Activated CD8-positive, alpha-beta memory T cell treated with anti-CD3 and anti-CD28 coated beads for 24 hours (primary cell): ENCODE results near the gene NKD2.
"Not testable (repeated sequence)": the region's sequence is repeated elsewhere in the genome, so short reads cannot be mapped to it uniquely, and the experiment has no call there.

ENCODE experiments used
- DNase-seq: peaks from one replicate; pipeline ENCODE4 v3.0.0-alpha.2; 2020

Gene NKD2

DNA sequence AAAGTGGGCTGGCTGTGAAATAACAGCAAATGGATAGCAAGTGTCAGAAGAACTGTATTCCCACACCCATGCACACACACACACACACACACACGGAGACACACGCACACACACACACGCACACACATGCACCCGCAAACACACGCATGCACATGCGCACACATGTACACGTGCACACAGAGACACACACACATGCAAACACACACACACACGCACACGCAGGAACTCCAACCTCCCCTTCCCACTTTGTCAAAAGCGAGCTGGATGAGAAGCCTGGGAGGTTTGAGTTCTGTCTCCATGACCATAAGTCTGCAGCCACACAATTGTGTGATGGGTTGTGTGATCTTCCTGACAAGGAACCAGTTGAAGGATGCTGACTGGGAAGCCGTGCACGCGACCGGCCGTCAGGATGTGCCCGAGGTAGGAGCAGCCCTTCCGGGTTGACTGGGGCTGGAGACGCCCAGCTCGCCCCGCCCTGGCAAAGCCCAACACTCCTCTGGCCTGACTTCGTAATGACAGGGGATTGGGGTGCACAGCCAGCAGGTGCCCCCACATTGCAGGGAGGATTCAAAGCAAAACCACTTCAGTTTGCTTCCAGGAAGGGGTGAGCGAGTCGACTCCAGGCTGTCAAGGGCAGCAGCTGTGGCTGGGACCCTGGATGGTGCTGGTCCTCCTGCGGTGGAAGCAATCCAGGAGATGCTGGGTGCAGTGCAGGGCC lies 29.3 kb upstream of the NKD2 start:
- no peak for DNase-seq

DNA sequence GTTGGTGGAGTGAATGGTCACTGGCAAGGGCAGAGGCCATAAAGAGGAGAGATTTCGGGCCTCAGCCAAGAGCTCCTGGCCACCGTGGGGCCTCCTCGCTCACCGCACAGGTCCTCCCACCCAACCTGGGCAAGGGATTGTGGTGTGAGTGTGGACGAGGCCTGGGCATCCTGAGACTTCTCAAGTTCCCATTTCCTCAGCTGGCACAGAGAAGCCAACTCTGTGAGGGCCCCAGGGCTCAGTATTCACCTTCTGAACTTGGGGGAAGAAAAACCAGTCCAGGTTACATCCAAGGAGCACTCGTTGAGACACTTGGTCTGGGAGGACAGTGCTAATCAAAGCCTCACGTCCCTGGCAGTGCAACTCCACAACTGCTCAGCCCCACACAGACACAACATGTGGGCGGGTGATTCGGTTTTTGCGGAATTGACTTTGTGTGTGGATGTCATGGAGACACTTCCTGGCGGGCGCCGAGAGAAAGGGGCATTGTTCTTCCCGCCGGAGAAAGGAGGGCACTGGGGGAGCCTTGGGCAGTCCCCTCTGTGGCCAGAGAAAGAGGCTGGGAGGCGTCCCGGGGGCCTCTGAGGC lies 28.5 kb upstream of the NKD2 start:
- DNase-seq = no peak

- no peak for DNase-seq
These were observed 27.6 kb upstream of the NKD2 start for GRCh38 chr5:980966-981365.

DNA sequence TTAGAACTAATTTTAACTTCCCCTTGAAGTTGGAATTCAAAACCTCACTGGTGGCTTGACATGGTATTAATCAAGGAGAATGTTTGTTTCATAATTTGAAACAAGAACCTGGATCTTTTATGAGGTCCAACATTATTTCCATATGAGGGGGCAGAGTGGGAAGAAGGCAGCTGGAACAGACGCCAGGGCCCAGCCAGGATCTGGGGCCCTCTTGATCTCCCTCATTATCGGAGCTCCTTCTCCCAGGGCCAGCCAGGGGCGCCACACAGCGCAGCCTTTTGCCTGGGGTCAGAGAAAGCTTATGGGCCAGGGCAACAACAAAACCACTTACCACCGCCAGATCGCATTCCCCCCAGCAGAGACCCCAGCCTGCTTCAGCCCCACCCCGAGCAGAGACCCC lies 27.1 kb upstream of the NKD2 start:
- DNase-seq = no peak

DNA sequence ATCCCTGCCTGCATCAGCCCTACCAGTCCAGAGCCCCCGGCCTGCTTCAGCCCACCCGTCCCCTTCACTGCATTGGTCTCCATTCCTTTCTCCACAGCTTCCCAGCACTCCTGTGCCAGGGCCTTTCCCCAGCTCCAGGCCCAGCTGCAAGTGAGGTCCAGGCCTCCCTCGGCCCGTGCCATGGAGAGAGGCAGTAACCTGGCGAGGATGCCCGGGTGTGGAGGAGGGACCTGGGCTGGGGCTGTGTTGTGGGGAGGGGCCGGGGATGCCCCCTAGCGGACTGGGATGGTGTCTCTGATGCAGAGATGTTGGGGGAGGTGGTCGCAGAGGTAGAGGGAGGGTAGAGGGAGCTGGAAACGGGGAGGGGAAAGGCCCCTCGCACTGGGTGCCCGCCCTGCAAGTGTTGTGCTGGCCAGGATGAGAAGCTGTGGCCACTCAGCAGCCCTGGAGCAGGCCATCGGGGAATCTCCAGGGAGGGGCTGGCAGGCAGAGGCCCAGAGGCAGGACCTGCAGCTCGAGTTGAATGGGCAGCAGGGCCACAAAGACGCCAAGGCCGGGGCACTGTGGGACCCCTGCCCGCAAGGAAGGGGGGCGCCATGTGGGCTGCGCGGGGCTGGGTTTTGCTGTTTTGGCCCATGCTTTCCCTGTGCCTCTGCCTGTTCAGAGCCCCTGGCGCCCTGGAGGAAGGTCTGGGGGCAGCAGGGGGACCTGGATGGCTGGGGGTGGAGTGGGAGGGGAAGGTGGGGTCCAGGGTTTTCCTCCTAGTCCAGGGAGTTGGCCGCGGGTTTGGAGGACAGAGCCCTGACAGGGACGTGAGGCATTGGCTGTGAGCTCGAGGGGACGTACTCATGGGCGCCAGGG lies 26.0 kb upstream of the NKD2 start:
- peak; percentile 54 for DNase-seq

DNA sequence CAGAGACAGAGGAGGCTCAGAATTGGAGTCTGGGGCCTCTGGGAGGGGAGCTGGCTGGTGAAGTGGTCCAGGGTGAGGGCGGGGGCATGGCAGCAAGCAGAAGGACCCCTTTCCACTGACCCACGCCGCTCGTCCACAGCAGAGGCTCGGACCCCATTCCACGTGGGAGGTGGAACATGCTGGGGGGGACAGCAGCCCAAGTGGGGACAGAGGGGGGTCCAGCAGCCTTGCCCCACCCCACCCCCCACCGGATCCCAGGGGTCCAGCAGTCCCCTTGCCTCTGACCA lies 25.4 kb upstream of the NKD2 start:
- DNase-seq = no peak

GRCh38 chr5:983568-983967 lies 25.0 kb upstream of the NKD2 start:
- DNase-seq = no peak

DNA sequence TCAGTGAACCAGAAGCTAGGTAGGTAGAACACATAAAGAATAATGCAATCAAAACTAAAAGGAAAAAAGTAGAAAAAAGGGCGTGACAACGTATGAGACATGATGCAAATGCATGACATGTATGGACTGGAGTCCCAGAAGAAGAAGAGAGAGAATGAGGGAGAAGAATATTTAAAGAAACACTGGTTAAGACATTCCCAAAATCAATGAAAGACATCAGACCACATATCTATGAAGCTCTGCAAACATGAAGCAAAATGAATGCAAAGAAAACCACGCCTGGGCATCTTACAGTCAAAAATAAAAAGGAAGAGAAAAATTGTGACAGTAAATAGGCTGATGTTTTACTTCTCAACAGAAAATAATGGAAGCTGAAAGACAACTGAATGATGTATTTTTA lies 23.8 kb upstream of the NKD2 start:
- DNase-seq = no peak

GRCh38 chr5:987761-988160 lies 20.8 kb upstream of the NKD2 start:
- DNase-seq = no peak

DNA sequence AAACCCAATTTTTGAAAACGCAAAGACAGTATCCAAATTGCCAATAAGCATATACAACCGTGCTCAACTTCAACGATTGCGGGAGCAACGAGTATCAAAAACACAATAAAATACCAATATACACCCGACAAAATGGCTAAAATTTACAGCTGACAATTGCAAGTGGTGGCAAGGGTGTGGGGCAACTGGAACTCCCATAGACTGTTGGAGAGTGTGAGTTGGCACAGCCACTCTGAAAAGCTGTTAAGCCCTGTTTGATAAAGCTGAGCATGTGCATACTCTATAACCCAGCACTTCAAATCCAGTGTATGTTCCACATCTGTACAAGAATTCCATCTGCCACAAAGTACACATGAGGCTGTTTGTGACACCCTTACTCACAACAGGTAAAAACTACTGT lies 20.3 kb upstream of the NKD2 start:
- no peak for DNase-seq

DNA sequence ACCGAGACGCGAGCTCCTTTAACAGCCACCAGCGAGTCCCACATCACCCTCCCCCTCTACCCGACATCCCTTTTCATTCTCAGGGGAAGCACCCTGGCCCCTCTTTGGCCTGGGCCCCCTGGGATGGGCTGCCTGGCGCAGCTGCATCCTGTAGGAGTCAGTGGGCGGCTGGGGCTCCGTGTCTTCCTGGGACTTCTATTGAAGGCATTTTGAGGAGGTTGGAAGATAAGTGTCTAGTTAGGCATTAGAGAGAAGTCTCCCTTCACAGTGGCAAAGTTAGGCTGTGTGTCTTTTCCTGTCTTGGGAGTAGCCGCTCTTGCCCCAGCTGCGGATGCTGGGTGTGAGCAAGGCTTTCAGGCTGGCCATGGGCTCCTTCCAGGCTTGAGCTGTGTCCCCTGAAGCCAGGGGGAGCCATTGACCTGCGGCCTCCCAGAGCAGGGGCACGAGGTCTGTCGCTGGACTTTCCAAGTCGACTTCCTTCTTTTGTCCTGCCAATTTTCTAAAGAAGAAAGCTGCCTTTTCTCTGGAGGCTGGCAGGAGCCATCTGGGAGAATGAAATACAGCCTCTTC lies 18.6 kb upstream of the NKD2 start:
- DNase-seq = peak; percentile 56

GRCh38 chr5:991472-992267 lies 16.9 kb upstream of the NKD2 start:
- DNase-seq = no peak

DNA sequence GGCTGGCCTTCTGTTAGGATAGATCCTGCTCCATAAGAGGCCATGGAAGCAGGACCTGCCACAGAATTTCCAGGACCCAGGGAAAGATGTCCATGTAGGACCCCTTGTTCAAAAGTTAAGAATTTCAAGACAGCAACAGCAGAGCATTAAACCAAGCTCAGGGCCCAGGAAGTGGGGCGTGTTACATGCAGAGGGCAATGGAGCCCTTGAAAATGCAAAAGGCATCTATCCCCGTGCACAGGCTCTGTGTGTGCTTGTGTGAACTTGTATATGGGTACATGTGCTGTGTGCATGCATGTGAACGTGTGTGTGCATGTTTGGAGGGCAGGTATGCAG lies 14.4 kb upstream of the NKD2 start:
- DNase-seq = peak; percentile 35

- peak; percentile 40 for DNase-seq
These were observed 13.8 kb upstream of the NKD2 start for GRCh38 chr5:994821-995220.

- DNase-seq = peak; percentile 47
These were observed 13.3 kb upstream of the NKD2 start for GRCh38 chr5:995318-995717.

DNA sequence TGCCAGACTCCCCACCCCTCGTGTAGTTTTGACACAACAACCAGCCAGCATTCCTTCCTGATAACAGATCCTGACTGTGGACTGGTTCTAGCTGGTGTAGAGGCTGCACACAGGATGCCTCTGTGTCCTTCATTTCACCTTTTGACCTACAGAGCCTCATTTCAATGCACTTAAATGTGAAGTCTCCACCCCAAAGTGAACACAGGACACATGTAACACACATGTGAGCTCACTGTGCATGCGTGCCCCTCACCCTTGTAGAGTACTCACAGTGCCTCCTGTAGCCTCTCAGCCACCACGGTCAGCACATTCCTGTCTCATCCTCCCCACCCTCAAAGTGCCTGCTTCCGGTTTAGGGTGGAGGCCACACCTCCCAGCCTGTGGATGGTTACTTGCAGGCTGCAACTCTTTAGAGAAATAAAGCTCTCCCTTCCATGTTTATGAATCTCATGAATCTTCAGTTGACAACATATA lies 11.6 kb upstream of the NKD2 start:
- no peak for DNase-seq

- DNase-seq = no peak
These were observed 10.9 kb upstream of the NKD2 start for GRCh38 chr5:997711-998110.

- DNase-seq = no peak
These were observed 10.2 kb upstream of the NKD2 start for GRCh38 chr5:998246-999031.

DNA sequence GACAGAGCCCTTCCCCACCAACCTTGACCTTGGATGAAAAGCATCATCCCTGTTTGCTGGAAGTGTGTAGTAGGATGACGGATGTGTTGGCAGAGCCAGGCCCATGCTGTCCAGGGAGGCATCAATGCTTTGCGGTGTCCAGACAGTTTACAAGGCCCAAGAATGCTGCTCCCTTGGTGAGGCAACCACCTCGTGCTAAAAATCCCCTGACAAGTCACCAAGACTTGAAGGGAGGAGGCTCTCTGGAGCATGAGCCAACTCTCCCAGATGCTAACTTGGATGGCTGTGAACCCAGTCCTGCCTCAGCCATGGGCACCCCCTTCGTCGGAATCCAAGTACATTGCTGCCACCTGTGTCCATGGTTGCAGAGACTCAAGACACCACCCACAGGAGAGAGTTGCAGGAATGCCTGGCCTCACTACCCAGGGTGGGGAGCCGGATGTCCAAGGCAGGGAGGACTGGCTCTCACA lies 9.5 kb upstream of the NKD2 start:
- DNase-seq = no peak

GRCh38 chr5:999724-1000123 lies 8.9 kb upstream of the NKD2 start:
- no peak for DNase-seq

GRCh38 chr5:1000329-1000728 lies 8.3 kb upstream of the NKD2 start:
- no peak for DNase-seq

- DNase-seq = not testable (repeated sequence)
These were observed 7.8 kb upstream of the NKD2 start for GRCh38 chr5:1000831-1001230.
